Coronary artery (tissue), 2 donors: ENCODE data around the gene SAMD14.
A peak's percentile ranks its signal among the peaks of the same experiment; 100 is the strongest.

Experiments
- DNase-seq: peaks from one replicate; pipeline ENCODE4 v3.0.0-alpha.2; 2017; ENCODE audit warnings: low spot score
- H3K27ac ChIP-seq, 2 donors: fragments of 200-600 bp; sonication (generic); one replicate each; pipeline ENCODE4 v1.5.1; 2016 to 2019
- H3K4me3 ChIP-seq: fragments of 200-600 bp; sonication (generic); 2 replicates; pipeline ENCODE4 v1.5.1; 2016; ENCODE audit warnings: mild to moderate bottlenecking, moderate library complexity
- CTCF ChIP-seq: fragments of 200-600 bp; sonication (generic); IDR thresholded peaks from one replicate; pipeline ENCODE4 v1.5.1; 2019; ENCODE audit warnings: antibody characterized with exemption

Gene SAMD14

GRCh38 chr17:50129728-50130558, at the start of gene SAMD14:
Gene SAMD14 (minus strand): TSS chr17:50130160. CDS start chr17:50124959, 5,201 bp downstream.
- Histone ChIP-seq H3K27ac (peak within 1 kb of the TSS; percentile 2 to 12), H3K4me3 (peak within 1 kb of the TSS; percentile 72)
- no peak for DNase-seq
- TF ChIP-seq CTCF: no peak

- peak; percentile 96 for DNase-seq
- H3K27ac ChIP-seq: peak overlapping the region; percentile 93
- peak overlapping the region; percentile 23 for H3K4me3 ChIP-seq
- no peak for TF ChIP-seq CTCF
Measured at GRCh38 chr17:50177983-50178834, 48.2 kb upstream of the SAMD14 start.

DNA sequence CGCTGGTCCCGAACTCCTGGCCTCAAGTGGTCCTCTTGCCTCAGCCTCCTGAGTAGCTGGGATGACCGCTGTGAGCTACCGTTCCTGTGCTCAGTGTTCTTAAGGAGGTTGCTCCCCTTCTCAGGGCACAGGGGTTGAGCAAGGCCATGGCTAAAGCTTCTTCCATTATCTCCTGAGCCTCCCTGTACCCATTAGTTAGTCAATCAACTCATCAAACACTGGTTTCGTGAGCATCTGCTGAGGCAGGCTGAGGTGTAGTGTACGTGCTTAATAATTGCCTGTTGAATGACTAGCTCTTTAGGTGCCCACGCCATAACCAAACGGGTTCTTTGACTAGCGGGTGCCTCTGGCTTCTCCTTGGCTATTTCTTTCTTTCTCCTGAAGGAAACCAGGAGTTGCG, 47.5 kb upstream of the SAMD14 start:
- H3K4me3 ChIP-seq: peak overlapping the region; percentile 23
- peak overlapping the region; percentile 93 for H3K27ac ChIP-seq
- no peak for TF ChIP-seq CTCF
- DNase-seq: no peak

DNA sequence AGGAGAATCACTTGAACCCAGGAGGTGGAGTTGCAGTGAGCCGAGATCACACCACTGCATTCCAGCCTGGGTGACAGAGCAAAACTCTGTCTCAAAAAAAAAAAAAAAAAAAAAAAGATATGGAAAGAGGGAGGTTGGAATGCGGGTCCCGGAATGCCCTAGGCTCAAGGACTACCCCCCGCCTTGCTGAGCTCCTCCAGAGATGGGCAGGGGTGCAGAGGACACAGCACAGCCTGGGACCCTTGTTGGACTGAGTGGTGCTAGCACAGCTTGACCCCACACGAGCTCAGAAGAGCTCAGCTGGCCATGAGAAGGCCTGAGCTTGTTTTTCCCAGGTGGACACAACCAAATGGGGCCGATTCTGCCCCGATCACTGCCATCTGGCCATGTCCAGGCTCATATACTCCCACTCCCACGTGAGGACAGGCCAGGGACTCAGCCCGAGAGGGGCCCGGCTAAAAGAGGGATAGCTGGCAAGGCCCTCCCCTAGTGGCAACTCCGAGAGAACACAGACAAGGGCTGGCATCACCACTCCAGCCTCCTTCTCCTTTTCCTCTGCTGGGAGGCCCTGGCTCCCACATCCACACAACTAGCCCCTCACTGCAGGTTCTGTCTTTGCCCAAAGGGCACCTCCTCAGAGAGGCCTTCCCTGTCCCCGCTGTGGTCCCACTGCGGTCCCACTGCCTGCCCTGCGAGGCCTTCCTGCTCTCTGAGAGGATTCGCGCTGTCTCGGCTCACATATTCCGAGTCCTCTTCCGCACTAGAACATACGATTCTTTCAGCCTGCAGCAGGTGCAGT, 46.8 kb upstream of the SAMD14 start:
- Histone ChIP-seq H3K4me3 (no peak overlapping the region), H3K27ac (peak overlapping the region; percentile 93)
- no peak for DNase-seq
- TF ChIP-seq CTCF: no peak

- no peak overlapping the region for H3K4me3 ChIP-seq
- DNase-seq: no peak
- TF ChIP-seq CTCF: no peak
- peak overlapping the region; percentile 93 for H3K27ac ChIP-seq
Measured at GRCh38 chr17:50175035-50175807, 45.3 kb upstream of the SAMD14 start.

DNA sequence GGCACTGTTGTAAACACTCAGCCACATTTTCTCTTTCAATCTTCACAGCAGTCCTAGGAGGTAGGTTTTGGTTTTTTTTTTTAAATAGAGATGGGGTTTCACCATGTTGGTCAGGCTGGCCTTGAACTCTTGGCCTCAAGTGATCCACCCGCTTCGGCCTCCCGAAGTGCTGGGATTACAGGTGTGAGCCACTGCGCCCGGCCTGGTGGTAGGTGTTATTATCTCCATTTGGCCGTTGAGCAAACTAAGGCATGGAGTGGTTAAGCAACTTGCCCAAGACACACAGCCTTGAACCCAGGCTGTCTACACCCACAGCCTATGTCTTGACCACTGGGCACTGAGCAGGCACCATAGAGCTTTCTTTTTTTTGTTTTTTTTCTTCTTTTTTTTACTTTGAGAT, 44.5 kb upstream of the SAMD14 start:
- DNase-seq: no peak
- Histone ChIP-seq H3K27ac (peak overlapping the region in 1 of 2 donors; percentile 93), H3K4me3 (no peak overlapping the region)
- no peak for TF ChIP-seq CTCF
